Superior temporal gyrus (tissue), 1 donor: ENCODE measurements around the gene SLC29A2.

Experiments
- DNase-seq: peaks from one replicate; pipeline ENCODE4 v3.0.0-alpha.2; 2016; ENCODE audit errors: extremely low spot score

The SLC29A2 gene

GRCh38 chr11:66347425-66348276, 23.9 kb downstream of the SLC29A2 start, which contains the start of gene B4GAT1:
B4GAT1 (minus strand) TSS chr11:66347629; CDS start chr11:66347545, 84 bp downstream.
- DNase-seq = peak; percentile 96

- no peak for DNase-seq
These were observed 24.8 kb downstream of the SLC29A2 start for GRCh38 chr11:66346476-66347424.

GRCh38 chr11:66345316-66345649, 26.3 kb downstream of the SLC29A2 start:
- no peak for DNase-seq

- DNase-seq = peak; percentile 98
These were observed 26.8 kb downstream of the SLC29A2 start, which contains the start of gene BRMS1 for GRCh38 chr11:66344550-66345315. BRMS1 (minus strand) TSS chr11:66345104; CDS start chr11:66342234, 2,870 bp downstream.

GRCh38 chr11:66343176-66343575, 28.4 kb downstream of the SLC29A2 start:
- DNase-seq = no peak

GRCh38 chr11:66341502-66342126, 29.9 kb downstream of the SLC29A2 start:
- DNase-seq = no peak

- DNase-seq = no peak
These were observed 30.7 kb downstream of the SLC29A2 start for GRCh38 chr11:66340596-66341501.

GRCh38 chr11:66339686-66340483, 31.7 kb downstream of the SLC29A2 start:
- no peak for DNase-seq

GRCh38 chr11:66339162-66339675, 32.3 kb downstream of the SLC29A2 start:
- DNase-seq = no peak

- DNase-seq = no peak
These were observed 33.0 kb downstream of the SLC29A2 start for GRCh38 chr11:66338276-66339161.

GRCh38 chr11:66337103-66337899, 34.3 kb downstream of the SLC29A2 start:
- DNase-seq = no peak

GRCh38 chr11:66336234-66337102, 35.1 kb downstream of the SLC29A2 start, which contains the start of gene RIN1:
RIN1 (minus strand) TSS chr11:66336434; CDS start chr11:66336402, 32 bp downstream.
- DNase-seq = peak; percentile 76

- DNase-seq = no peak
These were observed 35.9 kb downstream of the SLC29A2 start for GRCh38 chr11:66335531-66336233.

- no peak for DNase-seq
These were observed 36.7 kb downstream of the SLC29A2 start for GRCh38 chr11:66334605-66335442.
